ENCODE data around the gene ARL5B.

DNA sequence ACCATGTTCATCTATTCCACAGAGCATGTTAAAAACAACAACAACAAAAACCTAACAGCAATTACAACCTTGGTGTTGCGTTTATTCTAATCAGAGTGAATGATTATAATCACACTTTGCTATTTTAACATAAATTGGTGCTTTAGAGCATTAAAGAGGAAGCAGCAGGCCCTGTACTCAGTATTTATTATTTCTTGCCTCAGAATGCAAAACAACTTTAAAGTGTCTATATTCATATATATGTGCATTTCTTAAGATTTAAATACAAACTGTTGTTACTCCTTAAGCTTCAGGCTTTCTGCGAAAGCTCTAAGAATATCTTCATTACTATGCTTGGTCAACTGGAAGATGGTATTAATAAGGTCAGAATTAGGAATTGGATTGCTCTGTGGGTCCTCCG, 21.5 kb downstream of the ARL5B start:
- TF ChIP-seq, protein P1, sequence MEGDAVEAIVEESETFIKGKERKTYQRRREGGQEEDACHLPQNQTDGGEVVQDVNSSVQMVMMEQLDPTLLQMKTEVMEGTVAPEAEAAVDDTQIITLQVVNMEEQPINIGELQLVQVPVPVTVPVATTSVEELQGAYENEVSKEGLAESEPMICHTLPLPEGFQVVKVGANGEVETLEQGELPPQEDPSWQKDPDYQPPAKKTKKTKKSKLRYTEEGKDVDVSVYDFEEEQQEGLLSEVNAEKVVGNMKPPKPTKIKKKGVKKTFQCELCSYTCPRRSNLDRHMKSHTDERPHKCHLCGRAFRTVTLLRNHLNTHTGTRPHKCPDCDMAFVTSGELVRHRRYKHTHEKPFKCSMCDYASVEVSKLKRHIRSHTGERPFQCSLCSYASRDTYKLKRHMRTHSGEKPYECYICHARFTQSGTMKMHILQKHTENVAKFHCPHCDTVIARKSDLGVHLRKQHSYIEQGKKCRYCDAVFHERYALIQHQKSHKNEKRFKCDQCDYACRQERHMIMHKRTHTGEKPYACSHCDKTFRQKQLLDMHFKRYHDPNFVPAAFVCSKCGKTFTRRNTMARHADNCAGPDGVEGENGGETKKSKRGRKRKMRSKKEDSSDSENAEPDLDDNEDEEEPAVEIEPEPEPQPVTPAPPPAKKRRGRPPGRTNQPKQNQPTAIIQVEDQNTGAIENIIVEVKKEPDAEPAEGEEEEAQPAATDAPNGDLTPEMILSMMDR (conservative IDR thresholded peaks at IDR 0.05; ENCODE audit: low read depth, low read length), result no peak
- TF ChIP-seq EZH2 (IDR thresholded peaks at IDR 0.05; ENCODE audit: low read length, unreplicated experiment) (no peak), EZH2phosphoT487 (IDR thresholded peaks at IDR 0.05; ENCODE audit: borderline replicate concordance, low read length) (no peak)

Data from PC-3 (cell line).